GM12875 (cell line): ENCODE results near the gene RPS19BP1.
A peak's percentile ranks its signal among the peaks of the same experiment; 100 is the strongest.
"Not testable (repeated sequence)": the region's sequence is repeated elsewhere in the genome, so short reads cannot be mapped to it uniquely, and the experiment has no call there.

Experiments
- H3K4me3 ChIP-seq: one replicate; pipeline ENCODE4 v1.5.1; 2011; ENCODE audit warnings: low read depth, low read length, control low read depth
- TF ChIP-seq, protein P1 (sequence below): IDR thresholded peaks from 2 replicates; pipeline ENCODE4 v1.5.1; 2011; ENCODE audit warnings: low read depth, mild to moderate bottlenecking, control low read depth, inconsistent platforms, low read length, moderate library complexity, borderline replicate concordance; ENCODE audit not compliant: insufficient read depth

Gene RPS19BP1

GRCh38 chr22:39512026-39512425 lies 20.5 kb downstream of the RPS19BP1 start:
- TF ChIP-seq, protein P1, sequence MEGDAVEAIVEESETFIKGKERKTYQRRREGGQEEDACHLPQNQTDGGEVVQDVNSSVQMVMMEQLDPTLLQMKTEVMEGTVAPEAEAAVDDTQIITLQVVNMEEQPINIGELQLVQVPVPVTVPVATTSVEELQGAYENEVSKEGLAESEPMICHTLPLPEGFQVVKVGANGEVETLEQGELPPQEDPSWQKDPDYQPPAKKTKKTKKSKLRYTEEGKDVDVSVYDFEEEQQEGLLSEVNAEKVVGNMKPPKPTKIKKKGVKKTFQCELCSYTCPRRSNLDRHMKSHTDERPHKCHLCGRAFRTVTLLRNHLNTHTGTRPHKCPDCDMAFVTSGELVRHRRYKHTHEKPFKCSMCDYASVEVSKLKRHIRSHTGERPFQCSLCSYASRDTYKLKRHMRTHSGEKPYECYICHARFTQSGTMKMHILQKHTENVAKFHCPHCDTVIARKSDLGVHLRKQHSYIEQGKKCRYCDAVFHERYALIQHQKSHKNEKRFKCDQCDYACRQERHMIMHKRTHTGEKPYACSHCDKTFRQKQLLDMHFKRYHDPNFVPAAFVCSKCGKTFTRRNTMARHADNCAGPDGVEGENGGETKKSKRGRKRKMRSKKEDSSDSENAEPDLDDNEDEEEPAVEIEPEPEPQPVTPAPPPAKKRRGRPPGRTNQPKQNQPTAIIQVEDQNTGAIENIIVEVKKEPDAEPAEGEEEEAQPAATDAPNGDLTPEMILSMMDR: no peak

GRCh38 chr22:39511226-39511625 lies 21.3 kb downstream of the RPS19BP1 start:
- TF ChIP-seq, protein P1: no peak
- no peak overlapping the region for H3K4me3 ChIP-seq

More at GRCh38 chr22:39512026-39512425, 20.5 kb downstream of the RPS19BP1 start:
- no peak overlapping the region for H3K4me3 ChIP-seq

GRCh38 chr22:39510529-39511149 lies 21.9 kb downstream of the RPS19BP1 start:
- TF ChIP-seq, protein P1: no peak
- no peak overlapping the region for H3K4me3 ChIP-seq

- no peak overlapping the region for H3K4me3 ChIP-seq
- TF ChIP-seq, protein P1: no peak
Measured at GRCh38 chr22:39508393-39508792, 24.2 kb downstream of the RPS19BP1 start.

GRCh38 chr22:39507021-39507420 lies 25.5 kb downstream of the RPS19BP1 start:
- not testable (repeated sequence) for H3K4me3 ChIP-seq

DNA sequence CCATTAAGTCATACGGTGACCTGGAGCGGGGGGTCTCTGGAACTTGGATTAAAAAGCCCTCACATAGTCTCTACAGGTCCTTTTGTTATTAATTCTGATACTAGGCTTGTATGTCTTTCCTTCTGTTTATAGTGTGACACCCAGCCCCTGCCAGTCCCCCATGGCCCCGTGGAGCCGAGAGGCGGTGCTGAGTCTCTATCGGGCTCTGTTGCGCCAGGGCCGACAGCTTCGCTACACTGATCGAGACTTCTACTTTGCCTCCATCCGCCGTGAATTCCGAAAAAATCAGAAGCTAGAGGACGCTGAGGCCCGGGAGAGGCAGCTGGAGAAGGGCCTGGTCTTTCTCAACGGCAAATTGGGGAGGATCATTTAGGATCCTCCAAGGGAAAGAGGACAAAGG lies 28.5 kb downstream of the RPS19BP1 start:
- H3K4me3 ChIP-seq: no peak overlapping the region
- TF ChIP-seq, protein P1: no peak

DNA sequence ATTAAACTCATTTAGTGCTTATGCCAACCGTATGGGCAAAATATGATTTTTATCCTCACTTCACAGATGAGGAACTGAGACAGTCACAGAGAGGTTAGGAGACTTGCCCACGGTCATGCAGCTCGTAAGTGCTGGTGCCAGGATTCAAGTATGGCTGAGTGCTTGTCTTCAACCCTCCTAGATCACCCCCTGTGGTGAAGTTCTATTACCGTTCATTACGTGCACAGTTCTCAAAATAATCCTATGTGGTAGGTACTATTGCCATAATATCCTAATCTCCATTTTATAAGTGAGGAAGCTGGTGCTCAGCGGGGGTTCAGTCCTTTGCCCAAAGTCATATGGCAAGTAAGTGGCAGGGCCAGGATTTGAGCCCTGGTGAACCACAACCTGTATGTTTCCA lies 28.9 kb downstream of the RPS19BP1 start:
- peak overlapping the region; percentile 97 for H3K4me3 ChIP-seq
- TF ChIP-seq, protein P1: no peak
